ENCODE measurements around the gene MOGAT3. TPM values are rescaled to one million over a fixed set of nuclear protein-coding genes. Genes with fewer than 3 reads are reported as not detected.
"Not testable (repeated sequence)": the region's sequence is repeated elsewhere in the genome, so short reads cannot be mapped to it uniquely, and the experiment has no call there.

Gene MOGAT3
- total RNA-seq, 1 experiment from 2014 or later = not detected

DNA sequence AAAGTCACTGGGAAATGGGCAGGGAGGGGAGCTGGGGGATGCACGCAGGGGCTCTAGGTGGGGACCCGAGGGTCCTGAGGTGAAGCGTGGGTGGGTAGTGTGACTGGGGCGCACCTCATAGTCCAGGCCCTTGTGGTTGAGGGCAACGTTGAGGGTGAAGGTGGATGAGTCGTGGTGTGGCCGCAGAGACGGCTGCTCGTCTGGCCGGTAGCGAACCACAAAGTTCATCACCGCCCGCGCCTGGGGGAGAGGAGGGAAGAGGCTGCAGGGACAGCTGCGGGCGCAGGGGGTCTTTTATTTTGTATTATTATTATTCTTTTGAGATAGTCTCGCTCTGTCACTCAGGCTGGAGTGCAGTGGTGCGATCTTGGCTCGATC is 5.8 kb upstream of the MOGAT3 start:
- no peak for DNase-seq (ENCODE audit: extremely low read depth, low read depth)

DNA sequence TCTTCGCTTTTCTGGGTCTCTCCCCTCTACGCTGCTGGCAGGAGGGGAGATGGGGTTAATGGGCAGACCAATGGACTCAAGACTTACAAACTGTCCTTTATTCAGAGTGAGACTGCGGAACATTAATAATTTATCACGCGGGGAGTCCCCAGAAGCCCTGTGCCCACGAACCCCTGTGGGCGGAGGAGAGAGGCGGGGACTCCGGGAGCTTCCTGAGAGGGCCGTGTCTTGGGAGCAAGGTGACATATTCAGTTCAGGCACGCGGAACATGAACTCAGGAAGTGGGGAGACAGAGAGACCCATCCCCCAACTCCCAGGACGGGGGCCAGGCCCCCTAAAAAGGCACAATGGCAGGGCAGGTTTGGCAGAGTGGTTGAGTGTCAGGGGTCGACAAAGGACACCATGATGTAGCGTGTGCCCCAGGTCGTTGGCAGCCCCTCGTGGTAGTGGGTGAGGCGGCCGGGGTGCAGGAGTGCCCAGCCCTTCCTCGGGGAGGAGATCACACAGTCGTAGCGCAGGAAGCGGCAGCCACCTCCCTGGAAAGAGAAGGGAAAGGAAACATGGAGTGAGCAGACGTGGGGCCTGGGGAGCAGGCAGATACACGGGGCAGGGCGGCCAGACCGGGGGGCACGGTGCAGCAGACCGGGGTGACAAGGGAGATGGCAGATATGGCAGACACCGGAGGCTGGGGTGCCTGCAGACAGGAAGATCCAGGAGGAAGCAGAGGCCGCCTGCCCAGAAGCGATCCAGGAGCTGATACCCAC is 5.2 kb upstream of the MOGAT3 start:
- no peak for DNase-seq (ENCODE audit: extremely low read depth, low read depth)

GRCh38 chr7:101203740-101204738 is 3.2 kb upstream of the MOGAT3 start:
- DNase-seq (ENCODE audit: extremely low read depth, low read depth) = not testable (repeated sequence)

DNA sequence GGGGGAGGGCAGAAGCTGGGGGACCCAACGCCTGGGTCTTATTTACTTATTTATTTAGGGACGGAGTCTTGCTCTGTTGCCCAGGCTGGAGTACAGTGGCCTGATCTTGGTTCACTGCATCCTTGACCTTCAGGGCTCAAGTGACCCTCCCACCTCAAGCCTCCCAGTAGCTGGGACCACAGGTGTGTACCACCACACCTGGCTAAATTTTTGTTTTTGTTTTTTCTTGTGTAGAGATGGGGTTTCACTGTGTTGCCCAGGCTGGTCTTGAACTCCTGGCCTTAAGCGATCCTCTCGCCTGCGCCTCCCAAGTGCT is 1.7 kb upstream of the MOGAT3 start:
- no peak for DNase-seq (ENCODE audit: extremely low read depth, low read depth)

- no peak for DNase-seq (ENCODE audit: extremely low read depth, low read depth)
Measured at GRCh38 chr7:101201695-101202602, 1.1 kb upstream of the MOGAT3 start.

DNA sequence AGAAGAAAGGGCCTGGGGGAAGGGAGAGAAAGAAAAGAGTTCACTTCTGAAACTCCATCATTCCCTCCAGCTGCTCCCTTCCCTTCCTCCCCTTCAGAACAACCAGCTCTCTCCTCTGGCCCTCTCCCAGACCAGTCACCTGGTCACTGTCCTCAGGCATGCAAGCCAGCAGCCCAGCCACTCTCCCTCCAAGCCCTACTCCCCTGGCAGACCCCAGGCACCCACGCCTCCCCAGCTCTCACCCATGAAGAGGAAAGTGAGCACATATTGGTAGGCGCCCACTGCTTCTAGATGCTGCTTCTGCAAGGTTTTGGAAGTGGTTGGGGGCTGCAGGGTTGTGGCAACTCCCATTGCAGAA is 353 bp downstream of the MOGAT3 start:
- no peak for DNase-seq (ENCODE audit: extremely low read depth, low read depth)

DNA sequence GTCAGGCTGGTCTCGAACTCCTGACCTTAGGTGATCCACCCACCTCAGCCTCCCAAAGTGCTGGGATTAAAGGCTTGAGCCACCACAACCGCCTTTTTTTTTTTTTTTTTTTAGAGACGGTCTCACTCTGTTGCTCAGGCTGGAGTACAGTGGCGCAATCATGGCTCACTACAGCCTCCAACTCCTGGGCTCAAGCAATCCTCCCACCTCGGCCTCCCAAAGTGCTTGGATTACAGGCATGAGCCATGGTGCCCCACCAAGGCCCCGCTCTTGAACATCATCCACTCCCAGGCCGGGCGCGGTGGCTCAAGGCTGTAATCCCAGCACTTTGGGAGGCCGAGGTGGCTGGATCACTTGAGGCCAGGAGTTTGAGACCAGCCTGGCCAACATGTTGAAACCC is 1.3 kb downstream of the MOGAT3 start:
- DNase-seq (ENCODE audit: extremely low read depth, low read depth) = not testable (repeated sequence)

DNA sequence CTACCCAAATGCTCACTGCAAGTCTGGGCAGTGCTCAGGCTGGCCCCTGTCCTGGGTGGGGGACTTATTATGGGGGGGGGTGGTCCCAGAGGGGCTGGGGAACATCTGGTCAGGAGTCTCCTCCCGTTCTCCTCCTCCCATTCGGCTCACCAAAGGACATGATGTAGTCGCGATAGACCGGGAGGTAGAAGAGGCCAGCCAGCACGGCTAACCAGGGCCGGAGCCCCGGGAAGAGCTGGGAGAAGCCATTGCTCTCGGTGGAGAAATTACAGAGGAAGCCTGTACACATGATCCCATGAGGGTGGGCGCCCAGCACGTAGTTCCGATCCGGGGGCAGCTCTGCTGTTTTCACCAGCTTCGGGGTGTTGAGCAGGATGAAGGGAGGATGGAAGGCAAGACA is 2.4 kb downstream of the MOGAT3 start:
- no peak for DNase-seq (ENCODE audit: extremely low read depth, low read depth)

DNA sequence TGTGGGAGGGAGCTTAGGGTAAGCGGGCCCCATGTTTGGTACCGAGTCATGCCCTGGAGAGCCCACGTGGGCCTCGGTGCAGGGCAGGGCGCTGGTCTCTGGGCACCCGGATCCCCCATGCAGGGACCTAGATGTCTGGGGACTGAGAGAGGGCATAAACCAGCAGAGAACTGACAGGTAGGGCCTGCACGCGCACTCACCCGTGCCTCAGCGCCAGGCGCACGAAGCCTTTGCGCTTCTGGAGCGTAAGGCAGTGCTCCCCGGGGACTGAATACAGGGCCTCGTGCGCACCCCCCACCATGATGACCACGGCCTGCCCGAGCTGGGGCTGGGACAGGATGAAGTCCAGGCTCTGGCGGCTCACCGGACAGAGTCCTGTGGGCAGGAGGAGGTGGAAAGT is 2.8 kb downstream of the MOGAT3 start:
- DNase-seq (ENCODE audit: extremely low read depth, low read depth) = no peak

DNA sequence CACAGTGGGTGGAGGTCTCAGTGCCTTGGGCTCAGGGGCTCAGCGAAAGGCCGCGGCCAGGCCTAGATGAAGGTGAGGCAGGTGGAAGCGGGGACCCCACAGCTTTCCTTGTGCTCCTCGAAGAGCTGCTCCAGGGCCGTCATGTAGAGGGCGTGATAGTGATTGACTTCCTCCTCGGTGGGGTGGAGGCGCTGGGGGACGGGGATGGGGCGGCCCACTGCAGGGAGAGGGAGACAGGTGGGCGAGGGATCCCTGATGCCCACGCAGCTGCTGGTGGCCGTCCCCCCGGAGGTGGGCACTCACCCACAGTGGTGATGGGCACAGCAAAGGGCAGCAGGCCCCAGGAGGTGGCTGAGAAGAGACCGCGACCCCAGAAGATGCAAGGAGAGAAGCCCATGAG is 5.0 kb downstream of the MOGAT3 start:
- no peak for DNase-seq (ENCODE audit: extremely low read depth, low read depth)

GRCh38 chr7:101189109-101189508 is 11.7 kb downstream of the MOGAT3 start:
- no peak for DNase-seq (ENCODE audit: extremely low read depth, low read depth)

- DNase-seq (ENCODE audit: extremely low read depth, low read depth) = no peak
Measured at GRCh38 chr7:101186844-101187428, 13.9 kb downstream of the MOGAT3 start.

- no peak for DNase-seq (ENCODE audit: extremely low read depth, low read depth)
Measured at GRCh38 chr7:101186194-101186593, 14.6 kb downstream of the MOGAT3 start.

GRCh38 chr7:101185258-101185839 is 15.5 kb downstream of the MOGAT3 start:
- DNase-seq (ENCODE audit: extremely low read depth, low read depth) = no peak

DNA sequence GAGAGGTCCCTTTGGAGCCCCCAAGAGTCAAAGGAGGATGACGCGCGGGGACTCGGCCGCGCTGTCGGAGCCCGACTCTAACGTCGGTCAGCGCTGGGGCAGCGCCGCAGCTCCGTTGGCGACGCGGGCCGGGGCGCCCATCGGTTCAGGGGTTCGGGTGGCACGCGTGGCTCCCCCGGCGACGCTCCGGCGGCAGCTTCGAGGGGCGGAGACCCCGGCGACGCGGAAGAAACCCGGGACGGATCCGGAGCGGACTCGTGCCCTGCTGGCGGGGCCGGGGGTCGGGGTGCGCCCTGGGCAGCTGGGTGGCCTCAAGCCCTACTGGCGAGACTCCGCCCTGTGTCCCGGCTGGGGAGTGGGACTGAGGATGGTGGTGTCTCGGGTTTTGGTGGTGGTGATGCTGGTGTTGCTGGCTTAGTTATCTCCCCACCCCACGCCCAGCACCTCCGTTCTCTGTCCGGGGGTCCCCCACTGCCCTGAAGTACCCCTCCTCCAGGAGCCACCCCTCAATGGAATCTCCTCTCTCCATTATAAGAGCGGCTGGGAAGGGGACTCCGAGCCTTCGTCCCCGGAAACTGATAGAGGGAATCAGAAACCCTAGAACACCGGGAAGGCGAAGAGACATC is 20.6 kb downstream of the MOGAT3 start, which contains the start of gene NAT16:
Gene NAT16, minus strand, starts transcription at position 164 of the 626 bp plus-strand sequence. CDS start 5,486 bp downstream, outside the sequence.
- DNase-seq (ENCODE audit: extremely low read depth, low read depth) = no peak

DNA sequence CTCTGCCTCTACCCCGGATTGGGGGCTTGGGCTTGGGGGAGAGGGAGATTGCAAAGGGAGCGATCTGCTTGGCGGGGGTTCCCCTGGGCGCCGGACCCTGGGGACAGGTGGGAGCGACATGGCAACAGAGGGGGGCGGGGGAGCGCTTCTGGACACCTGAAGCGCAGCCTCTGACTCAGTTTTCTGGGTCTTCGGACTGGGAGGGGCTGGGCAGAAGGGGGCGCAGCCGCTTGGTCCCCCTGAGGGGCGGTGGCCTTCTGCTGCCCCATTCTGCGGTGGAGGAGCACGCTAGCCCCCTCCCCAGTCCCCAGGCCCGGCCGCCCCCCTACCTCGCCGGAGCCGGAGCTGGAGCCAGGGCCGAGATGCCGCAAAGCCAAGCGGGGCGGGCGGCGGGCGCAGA is 21.1 kb downstream of the MOGAT3 start:
- no peak for DNase-seq (ENCODE audit: extremely low read depth, low read depth)

DNA sequence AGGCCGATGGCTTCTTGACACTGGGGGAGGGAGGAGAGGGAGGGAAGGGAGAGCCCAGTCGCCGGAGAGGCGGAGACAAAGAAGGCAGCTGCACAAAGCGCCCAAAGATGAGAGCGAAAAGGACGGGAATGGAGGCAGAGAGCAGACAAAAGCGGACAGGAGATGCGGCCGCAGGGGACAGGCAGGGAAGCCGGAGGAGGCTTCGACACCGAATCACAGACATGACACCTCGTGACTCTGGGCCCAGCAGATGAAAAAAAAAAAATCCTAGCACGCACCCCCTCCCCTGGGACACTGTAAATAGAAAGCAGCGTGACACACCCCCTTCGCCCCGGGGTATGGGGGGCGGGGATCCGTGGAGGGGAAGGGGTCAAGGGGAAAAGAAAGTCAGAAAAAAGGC is 21.7 kb downstream of the MOGAT3 start:
- DNase-seq (ENCODE audit: extremely low read depth, low read depth) = no peak

- DNase-seq (ENCODE audit: extremely low read depth, low read depth) = no peak
Measured at GRCh38 chr7:101177644-101178043, 23.2 kb downstream of the MOGAT3 start.

GRCh38 chr7:101175664-101176063 is 25.2 kb downstream of the MOGAT3 start:
- no peak for DNase-seq (ENCODE audit: extremely low read depth, low read depth)

Measured in NCI-H460 (cell line).